Measurements from ENCODE around the gene MYH6. TPM values are rescaled to one million over a fixed set of nuclear protein-coding genes. Genes with fewer than 3 reads are reported as not detected.
"Not testable (repeated sequence)": the region's sequence is repeated elsewhere in the genome, so short reads cannot be mapped to it uniquely, and the experiment has no call there.

Gene MYH6
- total RNA-seq, 1 experiment from 2014 or later = not detected

DNA sequence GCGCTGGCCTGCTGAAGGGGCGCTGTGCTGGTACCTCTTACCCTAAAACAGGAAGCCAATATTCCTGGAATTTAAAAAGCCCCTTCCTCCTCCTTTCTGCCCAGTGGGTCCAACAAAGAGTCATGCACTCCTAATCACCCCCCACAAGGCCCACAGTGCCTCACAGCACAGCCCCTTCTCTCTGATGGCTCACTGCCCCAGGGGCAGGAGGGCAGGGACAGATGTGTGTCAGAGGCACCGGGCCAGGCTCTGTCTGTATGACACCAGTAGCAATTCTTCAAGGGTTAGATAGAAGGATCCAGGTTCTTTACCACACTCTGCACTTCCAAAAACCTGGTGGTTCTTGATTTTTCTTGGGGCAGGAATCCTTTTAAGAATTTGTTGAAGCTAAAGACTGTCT, 8.9 kb downstream of the MYH6 start:
- Histone ChIP-seq H3K9me3 (ENCODE audit: low read length) (no peaks in the 10 kb centered on the region), H2AFZ (ENCODE audit: low read length) (no peak overlapping the region)

DNA sequence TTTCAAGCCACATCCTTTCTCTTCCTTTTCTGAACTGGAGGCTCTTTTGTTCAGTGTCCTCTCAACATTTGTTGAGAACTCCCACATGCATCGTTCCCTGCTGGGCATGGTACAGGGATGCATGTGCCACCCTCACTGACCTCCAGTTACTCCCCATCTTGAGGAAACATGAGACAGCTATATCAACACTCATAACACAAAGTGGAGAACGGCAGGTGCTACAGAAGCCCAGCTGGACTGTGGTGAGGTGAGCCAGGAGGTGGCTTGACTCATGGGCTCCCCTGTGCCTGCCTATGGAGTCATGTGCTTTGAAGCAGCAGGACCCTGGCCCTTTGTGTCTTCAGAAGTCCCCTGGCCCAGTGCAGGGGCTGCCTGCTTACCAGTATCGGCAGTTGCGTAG, 9.7 kb downstream of the MYH6 start:
- no peak overlapping the region for H3K4me2 ChIP-seq (ENCODE audit: low read depth, low read length, poor library complexity, severe bottlenecking)
- H3K9me2 ChIP-seq (replicated peaks; ENCODE audit: insufficient read depth, low read length) = no peaks in the 10 kb centered on the region
- no peaks in the 10 kb centered on the region for H3K36me3 ChIP-seq (ENCODE audit: insufficient read depth, low read length)
- H3K27ac ChIP-seq (ENCODE audit: low read length) = no peak overlapping the region
- H3K27me3 ChIP-seq (ENCODE audit: low read length) = no peaks in the 10 kb centered on the region
- H3K9me3 ChIP-seq (ENCODE audit: low read length) = no peaks in the 10 kb centered on the region
- no peaks in the 10 kb centered on the region for H4K20me1 ChIP-seq (ENCODE audit: insufficient read depth, low read depth, low read length)
- no peak overlapping the region for H3K4me3 ChIP-seq (ENCODE audit: low read length)
- peaks cover 4% of the 10 kb centered on the region; the same call in 1 of the 2 replicates for H3K4me1 ChIP-seq (ENCODE audit: low read length)
- H3K79me2 ChIP-seq (ENCODE audit: low read length) = no peaks in the 10 kb centered on the region
- DNase-seq = no peak
- no peak overlapping the region for H3K9ac ChIP-seq (ENCODE audit: low read length)
- no peak overlapping the region for H2AFZ ChIP-seq (ENCODE audit: low read length)

More for the DNA sequence above, 8.9 kb downstream of the MYH6 start:
- no peaks in the 10 kb centered on the region for H3K36me3 ChIP-seq (ENCODE audit: insufficient read depth, low read length)
- H4K20me1 ChIP-seq (ENCODE audit: insufficient read depth, low read depth, low read length) = 0 out of 2 replicates have a peak, but pooled peaks cover 3% of the 10 kb centered on the region
- H3K4me1 ChIP-seq (ENCODE audit: low read length) = peaks cover 4% of the 10 kb centered on the region; the same call in 1 of the 2 replicates
- no peak overlapping the region for H3K9ac ChIP-seq (ENCODE audit: low read length)
- H3K27me3 ChIP-seq (ENCODE audit: low read length) = no peaks in the 10 kb centered on the region
- H3K9me2 ChIP-seq (replicated peaks; ENCODE audit: insufficient read depth, low read length) = no peaks in the 10 kb centered on the region
- no peak overlapping the region for H3K4me3 ChIP-seq (ENCODE audit: low read length)
- no peak overlapping the region for H3K27ac ChIP-seq (ENCODE audit: low read length)
- no peak overlapping the region for H3K4me2 ChIP-seq (ENCODE audit: low read depth, low read length, poor library complexity, severe bottlenecking)
- no peak for DNase-seq
- no peaks in the 10 kb centered on the region for H3K79me2 ChIP-seq (ENCODE audit: low read length)

DNA sequence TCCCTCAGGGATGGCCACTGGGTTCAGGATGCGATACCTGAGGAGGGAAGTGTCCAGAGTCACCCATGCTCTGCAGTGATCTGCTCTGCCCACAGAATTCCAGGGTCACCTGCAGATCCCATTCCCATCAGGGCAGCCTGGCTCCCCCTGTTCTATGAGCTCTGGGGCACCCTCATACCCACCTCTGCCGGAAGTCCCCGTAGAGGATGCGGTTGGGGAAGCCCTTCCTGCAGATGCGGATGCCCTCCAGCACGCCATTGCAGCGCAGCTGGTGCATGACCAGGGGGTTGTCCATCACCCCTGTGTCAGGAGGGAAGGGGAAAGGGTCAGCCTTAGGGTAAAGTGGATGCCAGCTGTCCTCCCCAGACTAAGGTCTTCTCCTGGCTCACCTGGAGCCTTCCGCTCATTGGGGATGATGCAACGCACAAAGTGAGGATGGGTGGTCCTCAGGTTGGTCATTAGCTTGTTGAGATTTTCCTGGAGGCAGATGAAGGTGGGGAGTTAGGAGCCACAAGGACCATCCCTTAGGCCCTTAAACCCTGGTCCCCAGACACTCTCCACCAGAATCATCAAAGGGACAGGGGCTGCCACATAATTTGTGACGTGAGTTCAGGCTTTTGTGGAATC, 11.2 kb downstream of the MYH6 start:
- no peak overlapping the region for H3K4me2 ChIP-seq (ENCODE audit: low read depth, low read length, poor library complexity, severe bottlenecking)

DNA sequence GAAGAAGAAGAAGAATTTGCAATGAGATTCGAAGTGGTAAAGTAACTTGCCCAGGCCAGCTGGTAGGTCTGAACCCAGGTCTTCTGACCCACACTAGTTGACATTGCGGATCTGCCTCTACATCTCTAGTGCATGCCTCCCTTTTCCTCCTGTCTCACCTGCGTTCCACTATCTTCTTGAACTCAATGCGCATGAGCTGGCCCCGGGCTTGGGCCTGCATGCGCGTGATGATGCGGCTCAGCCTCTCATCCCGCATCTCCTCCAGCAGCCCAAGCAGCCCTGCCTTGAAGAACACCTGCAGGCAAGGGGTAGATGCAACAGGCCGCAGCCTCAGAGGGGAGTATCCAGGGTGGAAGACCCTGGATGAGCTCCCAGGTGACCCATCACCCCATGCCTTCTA, 11.9 kb downstream of the MYH6 start:
- no peaks in the 10 kb centered on the region for H3K9me2 ChIP-seq (replicated peaks; ENCODE audit: insufficient read depth, low read length)
- H3K9ac ChIP-seq (ENCODE audit: low read length) = no peak overlapping the region
- H3K27me3 ChIP-seq (ENCODE audit: low read length) = no peaks in the 10 kb centered on the region
- no peak for DNase-seq
- no peaks in the 10 kb centered on the region for H3K9me3 ChIP-seq (ENCODE audit: low read length)
- H3K36me3 ChIP-seq (ENCODE audit: insufficient read depth, low read length) = no peaks in the 10 kb centered on the region
- H4K20me1 ChIP-seq (ENCODE audit: insufficient read depth, low read depth, low read length) = no peaks in the 10 kb centered on the region
- H3K4me3 ChIP-seq (ENCODE audit: low read length) = no peak overlapping the region
- no peak overlapping the region for H3K27ac ChIP-seq (ENCODE audit: low read length)
- H2AFZ ChIP-seq (ENCODE audit: low read length) = no peak overlapping the region
- H3K4me2 ChIP-seq (ENCODE audit: low read depth, low read length, poor library complexity, severe bottlenecking) = no peak overlapping the region
- H3K79me2 ChIP-seq (ENCODE audit: low read length) = no peaks in the 10 kb centered on the region
- H3K4me1 ChIP-seq (ENCODE audit: low read length) = peaks cover 4% of the 10 kb centered on the region; the same call in 1 of the 2 replicates

More for the DNA sequence above, 11.2 kb downstream of the MYH6 start:
- no peak for DNase-seq
- Histone ChIP-seq H3K9me3 (ENCODE audit: low read length) (no peaks in the 10 kb centered on the region), H3K27ac (ENCODE audit: low read length) (no peak overlapping the region), H4K20me1 (ENCODE audit: insufficient read depth, low read depth, low read length) (no peaks in the 10 kb centered on the region), H3K79me2 (ENCODE audit: low read length) (no peaks in the 10 kb centered on the region), H3K36me3 (ENCODE audit: insufficient read depth, low read length) (no peaks in the 10 kb centered on the region), H3K27me3 (ENCODE audit: low read length) (no peaks in the 10 kb centered on the region), H2AFZ (ENCODE audit: low read length) (no peak overlapping the region), H3K9ac (ENCODE audit: low read length) (no peak overlapping the region), H3K4me3 (ENCODE audit: low read length) (no peak overlapping the region), H3K9me2 (replicated peaks; ENCODE audit: insufficient read depth, low read length) (no peaks in the 10 kb centered on the region), H3K4me1 (ENCODE audit: low read length) (peaks cover 4% of the 10 kb centered on the region; the same call in 1 of the 2 replicates)

DNA sequence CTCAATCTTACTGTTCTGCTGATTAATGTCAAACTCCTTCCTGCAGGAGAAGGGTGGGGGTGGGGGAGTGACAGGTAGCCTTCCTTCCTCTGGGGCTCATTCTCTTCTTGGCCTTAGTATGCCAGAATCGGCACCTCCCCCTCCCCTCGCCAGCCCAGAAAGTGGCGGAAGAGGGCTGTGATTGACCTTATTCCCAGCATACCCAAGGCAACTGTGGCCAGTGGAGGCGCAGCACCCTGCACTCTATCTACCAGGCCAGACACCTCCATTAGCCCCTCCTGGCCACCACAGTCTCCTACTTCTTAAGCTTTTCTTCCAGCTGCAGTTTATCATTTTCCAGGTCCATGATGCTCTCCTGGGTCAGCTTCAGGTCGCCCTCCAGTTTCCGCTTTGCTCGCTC, 15.5 kb downstream of the MYH6 start:
- Histone ChIP-seq H3K4me3 (ENCODE audit: low read length) (no peak overlapping the region), H3K9me2 (replicated peaks; ENCODE audit: insufficient read depth, low read length) (no peaks in the 10 kb centered on the region), H4K20me1 (ENCODE audit: insufficient read depth, low read depth, low read length) (no peaks in the 10 kb centered on the region), H3K9me3 (ENCODE audit: low read length) (no peaks in the 10 kb centered on the region), H3K9ac (ENCODE audit: low read length) (no peak overlapping the region), H3K4me2 (ENCODE audit: low read depth, low read length, poor library complexity, severe bottlenecking) (no peak overlapping the region), H2AFZ (ENCODE audit: low read length) (no peak overlapping the region), H3K36me3 (ENCODE audit: insufficient read depth, low read length) (no peaks in the 10 kb centered on the region), H3K27ac (ENCODE audit: low read length) (no peak overlapping the region), H3K4me1 (ENCODE audit: low read length) (peaks cover 4% of the 10 kb centered on the region; the same call in 1 of the 2 replicates), H3K79me2 (ENCODE audit: low read length) (no peaks in the 10 kb centered on the region), H3K27me3 (ENCODE audit: low read length) (no peaks in the 10 kb centered on the region)
- no peak for DNase-seq

DNA sequence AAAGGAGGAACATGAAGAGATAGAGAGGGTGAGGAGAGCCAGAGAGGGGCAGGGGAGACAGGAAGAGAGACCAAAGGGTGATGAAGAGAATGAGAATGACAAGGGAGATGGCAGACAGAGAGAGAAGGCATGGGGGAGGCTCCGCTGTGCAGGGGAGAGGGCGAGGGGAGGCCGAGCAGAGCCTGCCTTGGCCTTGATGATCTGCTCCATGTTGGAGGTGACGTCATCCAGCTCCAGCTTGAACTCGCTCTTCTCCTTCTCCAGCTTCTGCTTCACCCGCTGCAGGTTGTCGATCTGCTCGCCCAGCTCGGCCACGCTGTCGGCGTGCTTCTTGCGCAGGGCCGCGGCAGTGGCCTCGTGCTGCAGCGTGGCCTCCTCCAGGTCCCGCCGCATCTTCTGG, 18.2 kb downstream of the MYH6 start:
- not testable (repeated sequence) for DNase-seq; H3K4me3 ChIP-seq (ENCODE audit: low read length); H4K20me1 ChIP-seq (ENCODE audit: insufficient read depth, low read depth, low read length); H2AFZ ChIP-seq (ENCODE audit: low read length); H3K9me2 ChIP-seq (replicated peaks; ENCODE audit: insufficient read depth, low read length); H3K4me1 ChIP-seq (ENCODE audit: low read length); H3K9me3 ChIP-seq (ENCODE audit: low read length); H3K9ac ChIP-seq (ENCODE audit: low read length); H3K27me3 ChIP-seq (ENCODE audit: low read length); H3K27ac ChIP-seq (ENCODE audit: low read length); H3K79me2 ChIP-seq (ENCODE audit: low read length); H3K4me2 ChIP-seq (ENCODE audit: low read depth, low read length, poor library complexity, severe bottlenecking); H3K36me3 ChIP-seq (ENCODE audit: insufficient read depth, low read length)

DNA sequence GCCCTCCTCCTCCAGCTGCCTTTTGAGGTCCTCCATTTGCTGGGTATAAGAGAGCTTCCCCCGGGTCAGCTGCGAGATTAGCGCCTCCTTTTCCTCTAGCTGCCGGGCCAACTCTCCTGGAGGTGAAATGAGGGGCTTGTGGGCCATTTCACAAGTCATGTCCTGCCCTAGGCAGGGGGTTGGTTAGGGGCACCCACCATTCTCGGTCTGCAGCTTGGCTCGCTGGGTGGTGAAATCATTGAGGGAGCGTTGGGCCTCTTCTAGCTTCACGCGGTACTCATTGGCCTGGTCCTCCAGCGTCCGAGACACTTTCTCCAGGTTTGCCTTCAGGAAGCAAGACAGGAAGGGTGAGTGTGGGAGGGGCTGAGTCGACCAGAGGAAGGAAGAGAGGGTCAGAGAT, 18.7 kb downstream of the MYH6 start:
- Histone ChIP-seq H3K79me2 (ENCODE audit: low read length) (no peaks in the 10 kb centered on the region), H3K27me3 (ENCODE audit: low read length) (no peaks in the 10 kb centered on the region), H3K27ac (ENCODE audit: low read length) (no peak overlapping the region), H2AFZ (ENCODE audit: low read length) (no peak overlapping the region), H3K4me2 (ENCODE audit: low read depth, low read length, poor library complexity, severe bottlenecking) (no peak overlapping the region), H3K9me3 (ENCODE audit: low read length) (no peaks in the 10 kb centered on the region), H4K20me1 (ENCODE audit: insufficient read depth, low read depth, low read length) (no peaks in the 10 kb centered on the region), H3K9me2 (replicated peaks; ENCODE audit: insufficient read depth, low read length) (no peaks in the 10 kb centered on the region), H3K9ac (ENCODE audit: low read length) (no peak overlapping the region), H3K4me1 (ENCODE audit: low read length) (no peaks in the 10 kb centered on the region), H3K4me3 (ENCODE audit: low read length) (no peak overlapping the region), H3K36me3 (ENCODE audit: insufficient read depth, low read length) (no peaks in the 10 kb centered on the region)
- DNase-seq = no peak

DNA sequence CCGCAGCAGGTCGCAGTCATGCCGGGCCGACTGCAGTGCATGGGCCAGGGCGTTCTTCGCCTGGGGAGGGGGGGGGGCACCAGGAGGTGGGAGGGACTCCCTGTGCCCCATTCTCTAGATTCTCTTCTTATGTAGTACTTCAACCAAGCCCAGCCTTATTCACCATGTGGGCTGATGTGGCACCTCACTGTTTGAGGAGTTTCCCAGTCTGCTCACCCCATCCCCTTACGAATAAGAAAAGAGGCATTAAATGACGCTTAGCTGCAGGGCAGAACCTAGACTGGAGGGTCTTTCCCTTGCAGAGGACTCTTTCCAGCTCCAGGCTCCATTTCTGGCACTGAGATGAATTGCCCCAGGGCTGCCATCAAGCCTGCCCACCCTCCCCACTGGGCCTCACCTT, 19.1 kb downstream of the MYH6 start:
- H3K9me3 ChIP-seq (ENCODE audit: low read length) = no peaks in the 10 kb centered on the region
- no peaks in the 10 kb centered on the region for H3K36me3 ChIP-seq (ENCODE audit: insufficient read depth, low read length)
- no peak overlapping the region for H3K27ac ChIP-seq (ENCODE audit: low read length)
- DNase-seq = no peak
- no peaks in the 10 kb centered on the region for H3K4me1 ChIP-seq (ENCODE audit: low read length)
- no peak overlapping the region for H3K9ac ChIP-seq (ENCODE audit: low read length)
- no peaks in the 10 kb centered on the region for H3K79me2 ChIP-seq (ENCODE audit: low read length)
- H3K4me3 ChIP-seq (ENCODE audit: low read length) = no peak overlapping the region
- H2AFZ ChIP-seq (ENCODE audit: low read length) = no peak overlapping the region
- H3K27me3 ChIP-seq (ENCODE audit: low read length) = no peaks in the 10 kb centered on the region
- H3K4me2 ChIP-seq (ENCODE audit: low read depth, low read length, poor library complexity, severe bottlenecking) = no peak overlapping the region
- H4K20me1 ChIP-seq (ENCODE audit: insufficient read depth, low read depth, low read length) = no peaks in the 10 kb centered on the region
- H3K9me2 ChIP-seq (replicated peaks; ENCODE audit: insufficient read depth, low read length) = no peaks in the 10 kb centered on the region

All from Karpas-422 (cell line).